Tibial nerve (tissue), 4 donors: ENCODE measurements around the gene ANXA8L1. TPM values are rescaled to one million over a fixed set of nuclear protein-coding genes. Genes with fewer than 3 reads are reported as not detected.
"Not testable (repeated sequence)": the region's sequence is repeated elsewhere in the genome, so short reads cannot be mapped to it uniquely, and the experiment has no call there.

Experiments used
- DNase-seq, 2 donors: peaks; one replicate each; pipeline ENCODE4 v3.0.0-alpha.2; 2019; ENCODE audit warnings: low spot score in 2 of 2
- H3K27ac ChIP-seq, 4 donors: fragments of 200-600 bp; sonication (generic) in 3 of 4; one replicate each; pipeline ENCODE4 v1.5.1; 2017 to 2019; ENCODE audit warnings: mild to moderate bottlenecking in 1 of 4
- H3K27me3 ChIP-seq, 2 donors: fragments of 200-600 bp; sonication (generic) in 1 of 2; one replicate each; pipeline versions ENCODE4 v1.5.1 to v1.6.0; 2017 to 2019
- H3K36me3 ChIP-seq, 3 donors: fragments of 200-600 bp; sonication (generic); one replicate each; pipeline ENCODE4 v1.5.1; 2018 to 2019
- H3K4me1 ChIP-seq, 4 donors: fragments of 200-600 bp; sonication (generic) in 3 of 4; one replicate each; pipeline ENCODE4 v1.5.1; 2017 to 2019
- H3K4me3 ChIP-seq, 4 donors: fragments of 200-600 bp; sonication (generic) in 3 of 4; one replicate each; pipeline ENCODE4 v1.5.1; 2017 to 2019; ENCODE audit warnings: mild to moderate bottlenecking in 1 of 4, moderate library complexity in 1 of 4
- H3K9me3 ChIP-seq, 4 donors: fragments of 200-600 bp; sonication (generic) in 3 of 4; one replicate each; pipeline ENCODE4 v1.5.1; 2017 to 2019
- WGBS, 2 donors: methylation state at CpG; one replicate each; pipeline ENCODE4 v1.1.5; 2018; 5-methylcytosine and 5-hydroxymethylcytosine counted together
- total RNA-seq, 4 donors: library from RNA; depleted of rRNA; stranded (reverse); fragments of >200 nt; gene quantifications; one replicate each; pipeline ENCODE4 v1.1.0, GENCODE V29; 2016
- TF ChIP-seq, protein P1 (sequence below), 5 experiments: fragments of 200-600 bp in 3 of 5; fragments of 450-650 bp in 2 of 5; sonication (generic) in 3 of 5; IDR thresholded peaks; one replicate each; pipeline ENCODE4 v1.5.1; 2016 to 2019; ENCODE audit warnings: antibody characterized with exemption in 5 of 5, mild to moderate bottlenecking in 3 of 5, moderate library complexity in 2 of 5

Gene ANXA8L1
- total RNA-seq, 4 donors from 2014 or later: 7.3 to 9.0 (median 8.6) TPM; not detected in 1

- not testable (repeated sequence) for DNase-seq, H3K27ac ChIP-seq, H3K9me3 ChIP-seq, H3K36me3 ChIP-seq, H3K4me1 ChIP-seq, H3K27me3 ChIP-seq, H3K4me3 ChIP-seq
- WGBS, 2 donors: no CpG with 5 or more reads among the region's 11 CpGs
Observed at GRCh38 chr10:46387309-46387902, 11.8 kb downstream of the ANXA8L1 start.

- DNase-seq, H3K9me3 ChIP-seq, H3K4me1 ChIP-seq, H3K27me3 ChIP-seq, H3K27ac ChIP-seq, H3K36me3 ChIP-seq, H3K4me3 ChIP-seq: not testable (repeated sequence)
- WGBS, 2 donors: 77% methylated on average over 4 of the region's 6 CpGs; no CpG with 5 or more reads in 1 of the 2 donors
Observed at GRCh38 chr10:46391422-46391821, 15.8 kb downstream of the ANXA8L1 start.

- H3K9me3 ChIP-seq, H3K4me3 ChIP-seq, DNase-seq, H3K27ac ChIP-seq, H3K4me1 ChIP-seq, H3K27me3 ChIP-seq, H3K36me3 ChIP-seq: not testable (repeated sequence)
- 92 to 93% methylated on average over 5 to 8 of the region's 8 CpGs for WGBS, 2 donors
Observed at GRCh38 chr10:46396441-46397279, 21.1 kb downstream of the ANXA8L1 start.

GRCh38 chr10:46397767-46398166 lies 22.2 kb downstream of the ANXA8L1 start:
- WGBS, 2 donors: 55% methylated on average over 4 of the region's 14 CpGs; no CpG with 5 or more reads in 1 of the 2 donors
- not testable (repeated sequence) for H3K36me3 ChIP-seq, H3K4me1 ChIP-seq, H3K4me3 ChIP-seq, H3K9me3 ChIP-seq, H3K27me3 ChIP-seq, H3K27ac ChIP-seq, DNase-seq
- TF ChIP-seq, protein P1, sequence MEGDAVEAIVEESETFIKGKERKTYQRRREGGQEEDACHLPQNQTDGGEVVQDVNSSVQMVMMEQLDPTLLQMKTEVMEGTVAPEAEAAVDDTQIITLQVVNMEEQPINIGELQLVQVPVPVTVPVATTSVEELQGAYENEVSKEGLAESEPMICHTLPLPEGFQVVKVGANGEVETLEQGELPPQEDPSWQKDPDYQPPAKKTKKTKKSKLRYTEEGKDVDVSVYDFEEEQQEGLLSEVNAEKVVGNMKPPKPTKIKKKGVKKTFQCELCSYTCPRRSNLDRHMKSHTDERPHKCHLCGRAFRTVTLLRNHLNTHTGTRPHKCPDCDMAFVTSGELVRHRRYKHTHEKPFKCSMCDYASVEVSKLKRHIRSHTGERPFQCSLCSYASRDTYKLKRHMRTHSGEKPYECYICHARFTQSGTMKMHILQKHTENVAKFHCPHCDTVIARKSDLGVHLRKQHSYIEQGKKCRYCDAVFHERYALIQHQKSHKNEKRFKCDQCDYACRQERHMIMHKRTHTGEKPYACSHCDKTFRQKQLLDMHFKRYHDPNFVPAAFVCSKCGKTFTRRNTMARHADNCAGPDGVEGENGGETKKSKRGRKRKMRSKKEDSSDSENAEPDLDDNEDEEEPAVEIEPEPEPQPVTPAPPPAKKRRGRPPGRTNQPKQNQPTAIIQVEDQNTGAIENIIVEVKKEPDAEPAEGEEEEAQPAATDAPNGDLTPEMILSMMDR (IDR thresholded peaks at IDR 0.05): peak in 1 of 5 experiments; percentile 35

GRCh38 chr10:46398212-46398886 lies 22.8 kb downstream of the ANXA8L1 start:
- H3K4me1 ChIP-seq: not testable (repeated sequence)
- H3K4me3 ChIP-seq: peak overlapping the region; percentile 20 to 42 (median 30)
- WGBS, 2 donors: 1 to 3% methylated on average over 7 to 9 of the region's 35 CpGs

GRCh38 chr10:46409556-46409955 lies 34.0 kb downstream of the ANXA8L1 start:
- not testable (repeated sequence) for H3K4me1 ChIP-seq, H3K4me3 ChIP-seq, H3K9me3 ChIP-seq, H3K27ac ChIP-seq, H3K36me3 ChIP-seq, H3K27me3 ChIP-seq, DNase-seq
- WGBS, 2 donors: 92 to 97% methylated on average over 3 of the region's 3 CpGs

More at GRCh38 chr10:46398212-46398886, 22.8 kb downstream of the ANXA8L1 start:
- not testable (repeated sequence) for H3K27me3 ChIP-seq, H3K9me3 ChIP-seq, H3K36me3 ChIP-seq, DNase-seq
- H3K27ac ChIP-seq: peak overlapping the region in 1 of 4 donors; percentile 8

GRCh38 chr10:46411123-46411522 lies 35.5 kb downstream of the ANXA8L1 start:
- H3K27me3 ChIP-seq, DNase-seq, H3K4me1 ChIP-seq, H3K9me3 ChIP-seq, H3K27ac ChIP-seq, H3K4me3 ChIP-seq, H3K36me3 ChIP-seq: not testable (repeated sequence)

GRCh38 chr10:46412665-46413064 lies 37.1 kb downstream of the ANXA8L1 start:
- not testable (repeated sequence) for H3K36me3 ChIP-seq, H3K27ac ChIP-seq, H3K4me1 ChIP-seq, H3K4me3 ChIP-seq, H3K27me3 ChIP-seq, H3K9me3 ChIP-seq, DNase-seq
- no CpG with 5 or more reads among the region's 5 CpGs for WGBS, 2 donors

GRCh38 chr10:46415291-46415690 lies 39.7 kb downstream of the ANXA8L1 start:
- not testable (repeated sequence) for H3K27me3 ChIP-seq, H3K4me3 ChIP-seq, H3K4me1 ChIP-seq, H3K36me3 ChIP-seq, H3K9me3 ChIP-seq, DNase-seq, H3K27ac ChIP-seq
- WGBS, 2 donors: 89 to 92% methylated on average over 4 of the region's 6 CpGs

DNA sequence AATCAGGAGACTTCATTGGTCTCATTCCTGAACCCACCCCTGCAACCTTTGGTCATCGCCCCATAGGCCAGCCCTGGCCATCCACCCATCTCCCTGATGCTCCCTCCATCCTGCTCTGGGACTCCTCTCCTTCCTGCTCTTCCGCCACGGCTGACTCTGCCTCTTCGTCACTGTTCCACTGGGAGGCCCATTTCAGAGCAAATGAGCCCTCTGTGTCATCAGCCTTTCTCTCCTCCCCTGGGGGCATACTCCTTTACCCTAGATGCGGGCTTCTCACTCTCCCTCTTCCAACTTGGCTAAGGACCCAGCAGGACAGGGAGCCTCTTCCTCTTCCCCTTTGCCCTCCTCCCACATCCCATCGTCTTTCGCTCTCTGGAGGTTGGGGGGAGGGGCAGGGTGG lies 42.7 kb downstream of the ANXA8L1 start:
- H3K27ac ChIP-seq, DNase-seq, H3K4me3 ChIP-seq, H3K27me3 ChIP-seq, H3K36me3 ChIP-seq, H3K4me1 ChIP-seq, H3K9me3 ChIP-seq: not testable (repeated sequence)
- WGBS, 2 donors: 71 to 75% methylated on average over 4 to 5 of the region's 7 CpGs

DNA sequence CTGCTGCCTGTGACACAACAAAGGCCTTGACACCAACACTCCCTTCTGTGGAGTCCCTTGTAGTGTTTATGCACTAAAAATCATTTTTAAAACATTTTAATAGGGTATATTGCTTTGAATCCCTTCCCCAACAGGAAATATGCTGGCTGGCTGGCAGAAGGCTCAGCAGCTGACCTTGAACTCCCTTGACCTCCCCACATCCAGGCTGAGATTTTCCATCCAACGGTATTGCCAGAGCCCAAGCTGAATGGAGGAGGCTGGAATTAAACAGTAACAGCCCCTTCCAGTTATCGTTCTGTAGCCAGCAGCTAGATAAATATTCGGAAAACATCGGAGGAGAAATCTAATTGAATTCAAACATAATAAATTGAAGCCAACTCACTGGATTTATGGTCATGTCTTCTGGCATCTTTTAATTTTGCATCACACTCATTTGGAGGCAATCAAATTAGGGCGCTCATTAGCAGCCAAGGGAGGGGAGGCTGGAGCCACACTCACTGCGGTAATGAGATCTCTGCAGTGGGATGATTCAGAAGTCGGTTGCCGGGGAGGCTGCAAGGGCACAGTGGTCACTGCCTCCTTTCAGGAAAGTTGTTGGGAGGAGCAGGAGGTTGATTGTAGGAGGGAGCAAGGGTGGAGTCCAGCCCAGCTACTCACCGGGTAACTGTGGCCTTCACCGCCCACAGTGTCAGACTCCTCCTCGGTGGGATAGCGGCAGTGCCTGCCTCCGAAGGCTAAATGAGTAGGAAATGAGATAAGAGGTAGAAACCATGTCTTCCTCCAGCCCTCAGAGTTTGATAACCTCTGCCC lies 44.2 kb downstream of the ANXA8L1 start:
- not testable (repeated sequence) for DNase-seq, H3K27me3 ChIP-seq, H3K9me3 ChIP-seq, H3K4me1 ChIP-seq, H3K4me3 ChIP-seq, H3K27ac ChIP-seq, H3K36me3 ChIP-seq
- WGBS, 2 donors: 31 to 34% methylated on average over 4 of the region's 13 CpGs

- H3K27ac ChIP-seq, H3K27me3 ChIP-seq, H3K9me3 ChIP-seq, H3K4me1 ChIP-seq, DNase-seq, H3K4me3 ChIP-seq, H3K36me3 ChIP-seq: not testable (repeated sequence)
- no CpG with 5 or more reads among the region's 2 CpGs for WGBS, 2 donors
Observed at GRCh38 chr10:46423550-46423949, 48.0 kb downstream of the ANXA8L1 start.
